HPDE6-E6E7 (cell line): ENCODE results near the gene KIF6.
A peak's percentile ranks its signal among the peaks of the same experiment; 100 is the strongest.
"Not testable (repeated sequence)": the region's sequence is repeated elsewhere in the genome, so short reads cannot be mapped to it uniquely, and the experiment has no call there.

Source experiments
- DNase-seq: peaks from one replicate; pipeline ENCODE4 v3.0.0; 2011; ENCODE audit warnings: missing footprints; ENCODE audit errors: extremely low spot score

KIF6 gene

GRCh38 chr6:39724787-39725631 is at the start of gene KIF6:
KIF6 (minus strand) TSS chr6:39725408; CDS start chr6:39725310, 98 bp downstream.
- peak; percentile 63 for DNase-seq

GRCh38 chr6:39773782-39774181 is 48.6 kb upstream of the KIF6 start:
- no peak for DNase-seq

- no peak for DNase-seq
These were observed 47.5 kb upstream of the KIF6 start for GRCh38 chr6:39772559-39773273.

GRCh38 chr6:39770446-39770845 is 45.2 kb upstream of the KIF6 start:
- no peak for DNase-seq

- no peak for DNase-seq
These were observed 43.8 kb upstream of the KIF6 start for GRCh38 chr6:39769012-39769411.

- DNase-seq = no peak
These were observed 40.4 kb upstream of the KIF6 start for GRCh38 chr6:39765508-39766065.

- no peak for DNase-seq
These were observed 35.2 kb upstream of the KIF6 start for GRCh38 chr6:39760226-39760952.

- no peak for DNase-seq
These were observed 33.8 kb upstream of the KIF6 start for GRCh38 chr6:39758905-39759605.

- no peak for DNase-seq
These were observed 31.4 kb upstream of the KIF6 start for GRCh38 chr6:39756582-39756981.

- no peak for DNase-seq
These were observed 30.0 kb upstream of the KIF6 start for GRCh38 chr6:39755231-39755630.

GRCh38 chr6:39754514-39755115 is 29.4 kb upstream of the KIF6 start:
- DNase-seq = no peak

- DNase-seq = no peak
These were observed 28.5 kb upstream of the KIF6 start for GRCh38 chr6:39753725-39754045.

- no peak for DNase-seq
These were observed 27.9 kb upstream of the KIF6 start for GRCh38 chr6:39752835-39753724.

- no peak for DNase-seq
These were observed 21.6 kb upstream of the KIF6 start for GRCh38 chr6:39746795-39747194.

- DNase-seq = no peak
These were observed 8.5 kb upstream of the KIF6 start for GRCh38 chr6:39733704-39734103.

- no peak for DNase-seq
These were observed 6.4 kb upstream of the KIF6 start for GRCh38 chr6:39731565-39731964.

GRCh38 chr6:39729945-39730344 is 4.7 kb upstream of the KIF6 start:
- DNase-seq = no peak

GRCh38 chr6:39725632-39725997 is 407 bp upstream of the KIF6 start:
- DNase-seq = no peak

GRCh38 chr6:39723350-39723749 is 1.9 kb downstream of the KIF6 start:
- DNase-seq = not testable (repeated sequence)

- no peak for DNase-seq
These were observed 10.4 kb downstream of the KIF6 start for GRCh38 chr6:39714802-39715201.
